ENCODE data around the gene SLC37A3. TPM values are rescaled to one million over a fixed set of nuclear protein-coding genes. Genes with fewer than 3 reads are reported as not detected.

SLC37A3 gene
- total and polyA plus RNA-seq, 2 donors (not counting 1 experiment from before 2014, with no cell fraction given), result 53.5 to 81.7 TPM

DNA sequence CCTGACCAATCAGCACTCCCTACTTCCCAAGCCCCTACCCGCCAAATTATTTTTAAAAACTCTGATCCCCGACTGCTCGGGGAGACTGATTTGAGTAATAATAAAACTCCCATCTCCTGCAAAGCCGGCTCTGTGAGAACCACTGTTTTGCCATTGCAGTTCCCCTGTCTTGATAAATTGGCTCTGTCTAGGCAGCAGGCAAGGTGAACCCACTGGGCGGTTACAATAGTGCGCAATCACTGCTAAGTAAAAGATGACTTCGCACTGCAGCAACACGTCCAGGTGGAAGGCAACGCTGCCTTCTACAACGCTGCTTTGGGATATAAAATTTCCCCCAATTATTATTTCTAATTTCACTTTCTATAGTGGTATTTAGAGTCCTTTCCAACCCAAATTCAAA lies 8.9 kb downstream of the SLC37A3 start:
- no peak overlapping the region for H3K4me3 ChIP-seq (replicated peaks in 1 of 4; ENCODE audit: control extremely low read depth in 1 of 4, insufficient read depth in 1 of 4, low read depth in 3 of 4, low read length in 4 of 4)
- H3K27me3 ChIP-seq (ENCODE audit: control insufficient read depth, insufficient read depth, low read length), result no peaks in the 10 kb centered on the region
- no peak overlapping the region for H2AFZ ChIP-seq (ENCODE audit: low read length)
- no peak overlapping the region for H3K27ac ChIP-seq (ENCODE audit: insufficient read depth, low read length)
- H3K79me2 ChIP-seq (ENCODE audit: control insufficient read depth, insufficient read depth, low read length), result peaks cover 28% of the 10 kb centered on the region
- no peaks in the 10 kb centered on the region for H3K36me3 ChIP-seq (ENCODE audit: control insufficient read depth, insufficient read depth, low read length)
- no peak overlapping the region for H3K4me2 ChIP-seq (ENCODE audit: extremely low read depth, insufficient read depth, low read length)
- no peaks in the 10 kb centered on the region for H3K4me1 ChIP-seq (ENCODE audit: control insufficient read depth, extremely low read depth, insufficient read depth, low read length)
- TF ChIP-seq EZH2 (IDR thresholded peaks at IDR 0.05; ENCODE audit: low read length, missing control alignments) (no peak), CTCF (conservative IDR thresholded peaks at IDR 0.05 in 1 of 2, IDR thresholded peaks at IDR 0.05 in 1 of 2; ENCODE audit: low read depth in 1 of 2, low read length in 2 of 2) (no peak)
- no peak for DNase-seq (ENCODE audit: low read depth in 2 of 2)
- H3K9ac ChIP-seq (ENCODE audit: insufficient read depth, low read length), result no peak overlapping the region
- H3K9me3 ChIP-seq (ENCODE audit: control insufficient read depth, insufficient read depth, low read depth, low read length), result no peaks in the 10 kb centered on the region
- no peaks in the 10 kb centered on the region for H4K20me1 ChIP-seq (ENCODE audit: control insufficient read depth, extremely low read depth, insufficient read depth, low read length)

DNA sequence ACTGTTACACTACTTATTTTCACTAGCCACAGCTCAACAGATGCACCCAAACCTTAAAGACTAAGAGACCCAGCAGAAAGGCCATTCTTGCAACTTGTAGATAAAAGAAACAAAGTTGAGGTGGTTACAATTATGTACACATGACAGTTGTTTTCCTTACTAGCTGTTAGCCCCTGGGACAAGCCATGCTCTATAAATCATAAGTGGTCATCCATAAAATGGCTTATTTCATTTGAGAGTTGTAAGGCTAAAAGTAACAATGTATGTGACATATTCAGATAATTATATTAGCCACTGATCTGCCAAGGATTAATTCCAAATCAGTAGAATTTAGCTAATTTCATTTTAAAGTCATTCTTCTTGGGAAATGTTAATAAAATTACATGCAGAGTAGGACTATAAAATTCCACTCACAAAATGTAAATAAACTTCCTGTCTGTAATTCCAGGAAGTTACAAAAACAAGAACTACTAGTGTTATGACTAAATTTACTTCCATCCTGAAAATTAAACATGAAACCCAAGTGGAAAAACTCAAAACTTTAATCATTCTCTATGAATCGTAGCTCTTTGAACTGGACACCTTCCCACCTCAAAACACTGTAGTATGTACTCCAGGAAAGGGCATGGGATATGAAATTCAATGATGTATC lies 13.3 kb downstream of the SLC37A3 start:
- no peaks in the 10 kb centered on the region for H3K9me3 ChIP-seq (ENCODE audit: control insufficient read depth, insufficient read depth, low read depth, low read length)
- no peaks in the 10 kb centered on the region for H3K27me3 ChIP-seq (ENCODE audit: control insufficient read depth, insufficient read depth, low read length)
- no peak overlapping the region for H3K27ac ChIP-seq (ENCODE audit: insufficient read depth, low read length)
- no peak overlapping the region for H3K4me3 ChIP-seq (replicated peaks in 1 of 4; ENCODE audit: control extremely low read depth in 1 of 4, insufficient read depth in 1 of 4, low read depth in 3 of 4, low read length in 4 of 4)
- H3K4me1 ChIP-seq (ENCODE audit: control insufficient read depth, extremely low read depth, insufficient read depth, low read length), result no peaks in the 10 kb centered on the region
- peaks cover 8% of the 10 kb centered on the region for H3K79me2 ChIP-seq (ENCODE audit: control insufficient read depth, insufficient read depth, low read length)
- TF ChIP-seq CTCF (conservative IDR thresholded peaks at IDR 0.05 in 1 of 2, IDR thresholded peaks at IDR 0.05 in 1 of 2; ENCODE audit: low read depth in 1 of 2, low read length in 2 of 2) (no peak), EZH2 (IDR thresholded peaks at IDR 0.05; ENCODE audit: low read length, missing control alignments) (no peak)
- no peaks in the 10 kb centered on the region for H4K20me1 ChIP-seq (ENCODE audit: control insufficient read depth, extremely low read depth, insufficient read depth, low read length)
- peaks cover 2% of the 10 kb centered on the region for H3K36me3 ChIP-seq (ENCODE audit: control insufficient read depth, insufficient read depth, low read length)
- no peak overlapping the region for H3K9ac ChIP-seq (ENCODE audit: insufficient read depth, low read length)
- no peak overlapping the region for H2AFZ ChIP-seq (ENCODE audit: low read length)
- no peak overlapping the region for H3K4me2 ChIP-seq (ENCODE audit: extremely low read depth, insufficient read depth, low read length)
- DNase-seq (ENCODE audit: low read depth in 2 of 2), result no peak

DNA sequence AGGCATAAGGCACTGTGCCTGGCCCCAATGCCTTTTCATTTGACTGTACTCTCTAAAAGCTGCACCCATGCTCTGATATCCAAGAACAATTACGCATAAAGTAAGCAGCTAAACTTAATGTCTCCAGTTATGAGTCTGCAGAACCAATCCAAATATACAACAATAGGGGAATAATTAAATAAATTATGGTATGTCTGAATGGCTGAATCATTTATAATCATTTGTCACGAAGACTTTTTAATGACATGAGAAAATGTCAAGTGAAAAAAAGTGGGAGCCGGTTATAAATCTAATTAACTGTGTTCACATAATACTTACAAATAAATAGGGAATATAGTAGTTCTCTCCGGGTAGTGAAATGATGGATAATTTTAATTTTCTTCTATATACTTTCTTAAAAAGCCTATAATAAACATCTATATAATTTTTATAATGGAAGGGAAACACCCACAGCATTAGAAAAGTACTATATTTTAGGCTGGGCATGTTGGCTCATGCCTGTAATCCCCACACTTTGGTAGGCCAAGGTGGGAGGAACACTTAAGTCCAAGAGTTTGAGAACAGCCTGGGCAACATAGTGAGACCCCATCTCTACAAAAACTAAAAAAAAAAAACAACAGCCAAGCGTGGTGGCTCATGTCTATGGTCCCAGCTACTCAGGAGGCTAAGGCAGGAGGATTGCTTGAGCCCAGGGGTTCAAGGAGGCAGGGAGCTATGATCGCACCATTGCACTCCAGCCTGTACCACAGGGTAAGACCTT lies 14.2 kb downstream of the SLC37A3 start:
- no peaks in the 10 kb centered on the region for H3K27me3 ChIP-seq (ENCODE audit: control insufficient read depth, insufficient read depth, low read length)
- no peak overlapping the region for H3K9ac ChIP-seq (ENCODE audit: insufficient read depth, low read length)
- TF ChIP-seq CTCF (conservative IDR thresholded peaks at IDR 0.05 in 1 of 2, IDR thresholded peaks at IDR 0.05 in 1 of 2; ENCODE audit: low read depth in 1 of 2, low read length in 2 of 2) (no peak), EZH2 (IDR thresholded peaks at IDR 0.05; ENCODE audit: low read length, missing control alignments) (no peak)
- H3K9me3 ChIP-seq (ENCODE audit: control insufficient read depth, insufficient read depth, low read depth, low read length), result no peaks in the 10 kb centered on the region
- H2AFZ ChIP-seq (ENCODE audit: low read length), result no peak overlapping the region
- no peak overlapping the region for H3K4me2 ChIP-seq (ENCODE audit: extremely low read depth, insufficient read depth, low read length)
- H3K4me3 ChIP-seq (replicated peaks in 1 of 4; ENCODE audit: control extremely low read depth in 1 of 4, insufficient read depth in 1 of 4, low read depth in 3 of 4, low read length in 4 of 4), result no peak overlapping the region
- H3K79me2 ChIP-seq (ENCODE audit: control insufficient read depth, insufficient read depth, low read length), result peaks cover 6% of the 10 kb centered on the region
- no peaks in the 10 kb centered on the region for H3K4me1 ChIP-seq (ENCODE audit: control insufficient read depth, extremely low read depth, insufficient read depth, low read length)
- H3K27ac ChIP-seq (ENCODE audit: insufficient read depth, low read length), result no peak overlapping the region
- H4K20me1 ChIP-seq (ENCODE audit: control insufficient read depth, extremely low read depth, insufficient read depth, low read length), result no peaks in the 10 kb centered on the region
- peaks cover 2% of the 10 kb centered on the region for H3K36me3 ChIP-seq (ENCODE audit: control insufficient read depth, insufficient read depth, low read length)
- DNase-seq (ENCODE audit: low read depth in 2 of 2), result no peak
